ENCODE measurements around the gene AFG3L2. TPM values are rescaled to one million over a fixed set of nuclear protein-coding genes. Genes with fewer than 3 reads are reported as not detected.

AFG3L2 gene
- total RNA-seq, 2 donors from 2014 or later = 47.1 to 49.5 TPM

DNA sequence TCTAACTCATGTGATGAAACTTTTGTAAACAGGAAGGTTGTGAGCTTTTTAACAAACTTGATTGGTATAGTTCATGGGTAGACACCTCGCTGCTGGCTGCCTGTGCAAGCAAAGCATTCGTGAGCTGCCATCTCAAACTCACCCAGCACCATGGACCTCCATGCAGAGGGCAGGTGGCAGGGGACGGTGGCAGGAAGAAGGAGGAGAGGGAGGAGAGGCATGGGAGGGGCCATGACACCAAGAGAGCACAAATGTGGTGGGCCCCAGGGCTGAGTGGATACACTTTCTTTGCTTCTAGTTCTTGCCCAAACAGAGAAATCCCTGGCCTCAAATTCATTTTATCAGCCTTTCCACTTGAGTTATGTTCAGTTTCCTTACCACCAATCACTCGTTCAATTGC lies 29.1 kb downstream of the AFG3L2 start:
- no peaks in the 10 kb centered on the region for H3K4me1 ChIP-seq (ENCODE audit: control insufficient read depth, insufficient read depth, low read length)
- H3K36me3 ChIP-seq (ENCODE audit: control insufficient read depth, insufficient read depth, low read length) = peaks cover 81% of the 10 kb centered on the region
- no peaks in the 10 kb centered on the region for H3K9me3 ChIP-seq (ENCODE audit: control insufficient read depth, low read length)
- no peak overlapping the region for H3K4me3 ChIP-seq (ENCODE audit: low read length)
- H3K9ac ChIP-seq (ENCODE audit: extremely low read depth, low read length, poor library complexity, severe bottlenecking) = no peak overlapping the region
- no peaks in the 10 kb centered on the region for H3K27me3 ChIP-seq (ENCODE audit: control insufficient read depth, insufficient read depth, low read length, poor library complexity, severe bottlenecking)
- no peak overlapping the region for H3K27ac Mint-ChIP-seq
- peaks cover 74% of the 10 kb centered on the region for H3K36me3 Mint-ChIP-seq (ENCODE audit: low read depth)
- H3K4me3 Mint-ChIP-seq = no peak overlapping the region
- H3K27me3 Mint-ChIP-seq (ENCODE audit: insufficient read depth) = no peaks in the 10 kb centered on the region
- DNase-seq = no peak
- no peaks in the 10 kb centered on the region for H3K4me1 Mint-ChIP-seq
- TF ChIP-seq, protein P1, sequence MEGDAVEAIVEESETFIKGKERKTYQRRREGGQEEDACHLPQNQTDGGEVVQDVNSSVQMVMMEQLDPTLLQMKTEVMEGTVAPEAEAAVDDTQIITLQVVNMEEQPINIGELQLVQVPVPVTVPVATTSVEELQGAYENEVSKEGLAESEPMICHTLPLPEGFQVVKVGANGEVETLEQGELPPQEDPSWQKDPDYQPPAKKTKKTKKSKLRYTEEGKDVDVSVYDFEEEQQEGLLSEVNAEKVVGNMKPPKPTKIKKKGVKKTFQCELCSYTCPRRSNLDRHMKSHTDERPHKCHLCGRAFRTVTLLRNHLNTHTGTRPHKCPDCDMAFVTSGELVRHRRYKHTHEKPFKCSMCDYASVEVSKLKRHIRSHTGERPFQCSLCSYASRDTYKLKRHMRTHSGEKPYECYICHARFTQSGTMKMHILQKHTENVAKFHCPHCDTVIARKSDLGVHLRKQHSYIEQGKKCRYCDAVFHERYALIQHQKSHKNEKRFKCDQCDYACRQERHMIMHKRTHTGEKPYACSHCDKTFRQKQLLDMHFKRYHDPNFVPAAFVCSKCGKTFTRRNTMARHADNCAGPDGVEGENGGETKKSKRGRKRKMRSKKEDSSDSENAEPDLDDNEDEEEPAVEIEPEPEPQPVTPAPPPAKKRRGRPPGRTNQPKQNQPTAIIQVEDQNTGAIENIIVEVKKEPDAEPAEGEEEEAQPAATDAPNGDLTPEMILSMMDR (conservative IDR thresholded peaks at IDR 0.05) = no peak
- H3K27ac ChIP-seq (ENCODE audit: low read depth, low read length) = no peak overlapping the region
- no peaks in the 10 kb centered on the region for H3K9me3 Mint-ChIP-seq
- 89 to 95% methylated on average over 3 to 4 of the region's 4 CpGs for WGBS, 2 experiments (ENCODE audit: insufficient coverage in 1 of 2, insufficient read length in 1 of 2)

DNA sequence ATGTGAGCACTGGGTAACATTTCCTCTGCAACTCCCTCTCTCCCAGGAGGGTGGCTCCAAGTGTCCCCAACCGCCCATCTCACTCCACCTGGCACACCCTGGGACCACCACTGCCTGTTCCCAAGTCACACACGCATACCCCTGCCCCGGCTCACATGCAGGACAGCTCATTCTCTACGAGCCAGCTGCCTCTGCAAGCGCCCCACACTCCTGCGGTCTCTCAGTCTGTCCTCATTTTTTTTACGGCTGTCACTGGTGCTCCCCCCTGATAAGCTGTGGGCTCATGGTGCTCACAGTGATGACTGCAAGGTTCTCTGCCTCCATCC lies 30.8 kb downstream of the AFG3L2 start:
- WGBS, 2 experiments (ENCODE audit: insufficient coverage in 1 of 2, insufficient read length in 1 of 2) = 91 to 95% methylated on average over 7 of the region's 7 CpGs

DNA sequence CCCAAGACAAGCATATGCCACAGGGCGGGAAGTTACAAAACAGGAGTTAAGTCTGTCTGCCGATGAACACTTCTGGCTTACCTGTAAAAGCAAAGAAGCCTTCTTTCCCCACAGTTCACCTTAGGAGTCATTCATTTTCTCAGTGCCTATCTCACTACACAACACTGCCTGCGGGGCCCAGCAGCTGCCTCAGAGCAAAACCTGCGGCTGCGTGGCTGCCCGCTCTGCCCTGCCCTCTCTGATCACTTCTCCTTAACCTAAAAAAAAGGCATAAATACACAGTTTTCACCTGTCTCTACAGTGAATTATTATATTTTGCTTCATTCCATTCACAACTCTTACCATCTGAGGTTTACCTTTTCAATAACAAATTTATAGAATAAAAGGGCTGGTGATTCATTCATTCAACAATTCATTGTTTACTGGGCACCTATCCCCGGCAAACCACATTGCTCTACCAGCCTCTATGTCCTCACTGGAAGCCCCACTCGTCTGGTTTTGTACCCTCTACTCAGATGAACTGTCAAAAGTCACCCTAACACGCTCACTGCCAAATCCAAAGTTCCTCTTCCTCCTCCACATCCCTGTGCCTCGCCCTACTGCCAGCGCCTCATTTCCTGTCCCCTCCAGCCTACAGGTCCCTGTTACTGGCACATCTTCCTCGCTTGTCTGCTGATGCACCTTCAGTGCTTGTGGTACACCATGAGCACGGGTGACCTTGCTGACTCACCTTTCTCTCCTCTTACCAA lies 31.4 kb downstream of the AFG3L2 start:
- no peak overlapping the region for H3K9ac ChIP-seq (ENCODE audit: extremely low read depth, low read length, poor library complexity, severe bottlenecking)
- Mint-ChIP-seq H3K9me3 (no peaks in the 10 kb centered on the region), H3K4me1 (no peaks in the 10 kb centered on the region), H3K27ac (peak overlapping the region; percentile 41), H3K36me3 (ENCODE audit: low read depth) (peaks cover 78% of the 10 kb centered on the region), H3K27me3 (ENCODE audit: insufficient read depth) (no peaks in the 10 kb centered on the region), H3K4me3 (no peak overlapping the region)
- WGBS, 2 experiments (ENCODE audit: insufficient coverage in 1 of 2, insufficient read length in 1 of 2) = 95% methylated on average over 8 to 13 of the region's 13 CpGs
- H3K36me3 ChIP-seq (ENCODE audit: control insufficient read depth, insufficient read depth, low read length) = peaks cover 80% of the 10 kb centered on the region
- H3K4me3 ChIP-seq (ENCODE audit: low read length) = no peak overlapping the region
- DNase-seq = no peak
- H3K4me1 ChIP-seq (ENCODE audit: control insufficient read depth, insufficient read depth, low read length) = no peaks in the 10 kb centered on the region
- no peaks in the 10 kb centered on the region for H3K27me3 ChIP-seq (ENCODE audit: control insufficient read depth, insufficient read depth, low read length, poor library complexity, severe bottlenecking)
- H3K27ac ChIP-seq (ENCODE audit: low read depth, low read length) = no peak overlapping the region
- H3K9me3 ChIP-seq (ENCODE audit: control insufficient read depth, low read length) = no peaks in the 10 kb centered on the region
- TF ChIP-seq, protein P1 (conservative IDR thresholded peaks at IDR 0.05) = no peak

More for the DNA sequence above, 30.8 kb downstream of the AFG3L2 start:
- TF ChIP-seq, protein P1 (conservative IDR thresholded peaks at IDR 0.05) = no peak
- no peak for DNase-seq
- Histone ChIP-seq H3K36me3 (ENCODE audit: control insufficient read depth, insufficient read depth, low read length) (peaks cover 84% of the 10 kb centered on the region), H3K4me3 (ENCODE audit: low read length) (no peak overlapping the region), H3K9ac (ENCODE audit: extremely low read depth, low read length, poor library complexity, severe bottlenecking) (no peak overlapping the region), H3K27me3 (ENCODE audit: control insufficient read depth, insufficient read depth, low read length, poor library complexity, severe bottlenecking) (no peaks in the 10 kb centered on the region), H3K27ac (ENCODE audit: low read depth, low read length) (no peak overlapping the region), H3K9me3 (ENCODE audit: control insufficient read depth, low read length) (no peaks in the 10 kb centered on the region), H3K4me1 (ENCODE audit: control insufficient read depth, insufficient read depth, low read length) (no peaks in the 10 kb centered on the region)
- no peaks in the 10 kb centered on the region for H3K4me1 Mint-ChIP-seq
- no peaks in the 10 kb centered on the region for H3K9me3 Mint-ChIP-seq
- H3K36me3 Mint-ChIP-seq (ENCODE audit: low read depth) = peaks cover 78% of the 10 kb centered on the region
- no peak overlapping the region for H3K4me3 Mint-ChIP-seq
- no peaks in the 10 kb centered on the region for H3K27me3 Mint-ChIP-seq (ENCODE audit: insufficient read depth)
- peak overlapping the region; percentile 41 for H3K27ac Mint-ChIP-seq
